ENCODE data around the gene WNT1. TPM values are rescaled to one million over a fixed set of nuclear protein-coding genes. Genes with fewer than 3 reads are reported as not detected.

Gene WNT1
- total and polyA plus RNA-seq, 9 donors = not detected

- H3K4me1 ChIP-seq (ENCODE audit: insufficient read depth) = peaks cover 11% of the 10 kb centered on the region
- DNase-seq = no peak
- peaks cover 7% of the 10 kb centered on the region for H3K27me3 ChIP-seq
- WGBS, 3 donors = 45 to 52% (median 47%) methylated on average over 6 of the region's 6 CpGs
- H3K9me3 ChIP-seq = no peaks in the 10 kb centered on the region
- no peak overlapping the region for H3K27ac ChIP-seq
- intact Hi-C loops (cut with DNase I) = loop anchor here in 1 of 4 donors (10.0 kb wide), 1 partner anchor 58 kb away; the partner anchor contains the start of gene FKBP11
- H3K4me3 ChIP-seq = no peak overlapping the region
- TF ChIP-seq CTCF (IDR thresholded peaks at IDR 0.05) (no peak), POLR2A (IDR thresholded peaks at IDR 0.05) (no peak), EP300 (IDR thresholded peaks at IDR 0.05) (no peak)
- no peaks in the 10 kb centered on the region for H3K36me3 ChIP-seq
These were observed 4.4 kb downstream of the WNT1 start for GRCh38 chr12:48982397-48983080.

GRCh38 chr12:48985475-48985897 is 7.4 kb downstream of the WNT1 start:
- DNase-seq = no peak
- Histone ChIP-seq H3K27me3 (no peaks in the 10 kb centered on the region), H3K4me3 (no peak overlapping the region), H3K4me1 (ENCODE audit: insufficient read depth) (peaks cover 4% of the 10 kb centered on the region), H3K9me3 (no peaks in the 10 kb centered on the region), H3K27ac (no peak overlapping the region), H3K36me3 (no peaks in the 10 kb centered on the region)
- TF ChIP-seq POLR2A (IDR thresholded peaks at IDR 0.05) (no peak), CTCF (IDR thresholded peaks at IDR 0.05) (no peak), EP300 (IDR thresholded peaks at IDR 0.05) (no peak)
- 13 to 23% (median 17%) methylated on average over 10 of the region's 10 CpGs for WGBS, 3 donors
- intact Hi-C loops (cut with DNase I) = loop anchor here in 1 of 4 donors (10.0 kb wide), 1 partner anchor 61 kb away; the partner anchor contains the start of gene FKBP11

- intact Hi-C loops (cut with DNase I) = loop anchor here in 1 of 4 donors (10.0 kb wide), 1 partner anchor 61 kb away; the partner anchor contains the start of gene FKBP11
- no peak overlapping the region for H3K27ac ChIP-seq
- no peaks in the 10 kb centered on the region for H3K9me3 ChIP-seq
- WGBS, 3 donors = 50 to 60% (median 52%) methylated on average over 2 of the region's 2 CpGs
- H3K36me3 ChIP-seq = no peaks in the 10 kb centered on the region
- TF ChIP-seq EP300 (IDR thresholded peaks at IDR 0.05) = no peak
- TF ChIP-seq CTCF (IDR thresholded peaks at IDR 0.05) = no peak
- no peak for TF ChIP-seq POLR2A (IDR thresholded peaks at IDR 0.05)
- H3K4me3 ChIP-seq = no peak overlapping the region
- H3K4me1 ChIP-seq (ENCODE audit: insufficient read depth) = peaks cover 2% of the 10 kb centered on the region
- no peaks in the 10 kb centered on the region for H3K27me3 ChIP-seq
- DNase-seq = no peak
These were observed 7.8 kb downstream of the WNT1 start for GRCh38 chr12:48985901-48986300.

- Histone ChIP-seq H3K4me1 (ENCODE audit: insufficient read depth) (no peaks in the 10 kb centered on the region), H3K27me3 (no peaks in the 10 kb centered on the region), H3K27ac (no peak overlapping the region), H3K9me3 (no peaks in the 10 kb centered on the region), H3K36me3 (no peaks in the 10 kb centered on the region), H3K4me3 (no peak overlapping the region)
- no peak for TF ChIP-seq POLR2A (IDR thresholded peaks at IDR 0.05)
- TF ChIP-seq EP300 (IDR thresholded peaks at IDR 0.05) = no peak
- DNase-seq = no peak
- WGBS, 3 donors = 48 to 55% (median 53%) methylated on average over 22 to 23 of the region's 23 CpGs
- intact Hi-C loops (cut with DNase I) = loop anchor here in 1 of 4 donors (10.0 kb wide), 1 partner anchor 62 kb away; the partner anchor contains the start of gene FKBP11
These were observed 8.7 kb downstream of the WNT1 start for GRCh38 chr12:48986720-48987291.

Data from ovary (tissue), 9 donors.